ENCODE data around the gene FDPS.
"Not testable (repeated sequence)": the region's sequence is repeated elsewhere in the genome, so short reads cannot be mapped to it uniquely, and the experiment has no call there.

GRCh38 chr1:155291006-155291405 is 17.7 kb upstream of the FDPS start:
- not testable (repeated sequence) for TF ChIP-seq CTCF, POLR2A (IDR thresholded peaks at IDR 0.05)
